Activated naive CD8-positive, alpha-beta T cell treated with anti-CD3 and anti-CD28 coated beads, Interleukin-2, amount 10 ng/mL, durations not matched to agents 7 days and 5 days (primary cell): Measurements from ENCODE around the gene PSRC1. TPM values are rescaled to one million over a fixed set of nuclear protein-coding genes. Genes with fewer than 3 reads are reported as not detected.

ENCODE experiments used
- ATAC-seq: fragments of 150-1000 bp; cut with Tn5 transposase; one replicate; pipeline ENCODE4 v1.10.0; 2021; ENCODE audit warnings: low read depth, moderate library complexity
- POLR2A ChIA-PET: fragments of 350-600 bp; sonication (Branson Sonifier 250); formaldehyde crosslinking; loops from one replicate; lab custom pipeline; 2021; ENCODE audit warnings: antibody characterized with exemption; lab: Charles Lee
- DNase-seq: peaks from one replicate; pipeline ENCODE4 v3.0.0; 2021
- H3K27ac Mint-ChIP-seq: one replicate; pipeline ENCODE4 v1.8.0; 2022; ENCODE audit warnings: mild to moderate bottlenecking, mixed read lengths
- H3K27me3 Mint-ChIP-seq: one replicate; pipeline ENCODE4 v1.8.0; 2022; ENCODE audit warnings: mild to moderate bottlenecking, moderate library complexity, mixed read lengths
- H3K36me3 Mint-ChIP-seq: one replicate; pipeline ENCODE4 v1.8.0; 2021; ENCODE audit warnings: mild to moderate bottlenecking, mixed read lengths
- H3K4me1 Mint-ChIP-seq: one replicate; pipeline ENCODE4 v1.8.0; 2021; ENCODE audit warnings: mixed read lengths
- H3K4me3 Mint-ChIP-seq: one replicate; pipeline ENCODE4 v1.8.0; 2022; ENCODE audit warnings: mild to moderate bottlenecking, moderate library complexity, mixed read lengths
- H3K9me3 Mint-ChIP-seq: one replicate; pipeline ENCODE4 v1.8.0; 2021; ENCODE audit warnings: mixed read lengths
- total RNA-seq, 2 experiments: library from RNA; stranded (reverse); gene quantifications; one replicate each; pipeline ENCODE4 v1.2.3, GENCODE V29; 2021

Gene PSRC1
- total RNA-seq, 2 experiments from 2014 or later = 27.9 to 30.5 TPM

- no peak overlapping the region for H3K4me3 Mint-ChIP-seq
- no peaks in the 10 kb centered on the region for H3K36me3 Mint-ChIP-seq
- no peaks in the 10 kb centered on the region for H3K4me1 Mint-ChIP-seq
- H3K9me3 Mint-ChIP-seq = no peaks in the 10 kb centered on the region
- H3K27ac Mint-ChIP-seq = no peak overlapping the region
- ATAC-seq (no peak), DNase-seq (no peak)
- peaks cover 13% of the 10 kb centered on the region for H3K27me3 Mint-ChIP-seq
- POLR2A ChIA-PET = no interaction called here
These were observed 34.5 kb downstream of the PSRC1 start for GRCh38 chr1:109248444-109248796.

- peaks cover 17% of the 10 kb centered on the region for H3K27me3 Mint-ChIP-seq
- H3K4me3 Mint-ChIP-seq = no peak overlapping the region
- H3K9me3 Mint-ChIP-seq = no peaks in the 10 kb centered on the region
- POLR2A ChIA-PET = interaction anchor here (1.2 kb wide), 1 partner anchor 15 kb away, joined by 4 read pairs; no protein-coding TSS in a partner anchor
- ATAC-seq (no peak), DNase-seq (no peak)
- no peaks in the 10 kb centered on the region for H3K4me1 Mint-ChIP-seq
- no peaks in the 10 kb centered on the region for H3K36me3 Mint-ChIP-seq
- H3K27ac Mint-ChIP-seq = no peak overlapping the region
These were observed 35.3 kb downstream of the PSRC1 start for GRCh38 chr1:109247401-109248365.

- peaks cover 22% of the 10 kb centered on the region for H3K27me3 Mint-ChIP-seq
- H3K4me3 Mint-ChIP-seq = no peak overlapping the region
- no peaks in the 10 kb centered on the region for H3K9me3 Mint-ChIP-seq
- no peak for DNase-seq
- POLR2A ChIA-PET = interaction anchor here (0.7 to 1.2 kb wide), 2 partner anchors 13 to 286 kb away, joined by 3 to 4 read pairs; no protein-coding TSS in a partner anchor
- H3K27ac Mint-ChIP-seq = no peak overlapping the region
- H3K36me3 Mint-ChIP-seq = peaks cover 2% of the 10 kb centered on the region
- ATAC-seq = no peak
- H3K4me1 Mint-ChIP-seq = peaks cover 7% of the 10 kb centered on the region
These were observed 36.8 kb downstream of the PSRC1 start for GRCh38 chr1:109246141-109246551.

GRCh38 chr1:109243860-109244552, 38.9 kb downstream of the PSRC1 start:
- Mint-ChIP-seq H3K36me3 (peaks cover 2% of the 10 kb centered on the region), H3K9me3 (no peaks in the 10 kb centered on the region), H3K27me3 (peaks cover 22% of the 10 kb centered on the region), H3K4me3 (no peak overlapping the region), H3K4me1 (peaks cover 7% of the 10 kb centered on the region), H3K27ac (no peak overlapping the region)
- POLR2A ChIA-PET = no interaction called here
- ATAC-seq (no peak), DNase-seq (no peak)

- H3K27ac Mint-ChIP-seq = no peak overlapping the region
- no peak for ATAC-seq
- POLR2A ChIA-PET = no interaction called here
- H3K27me3 Mint-ChIP-seq = peaks cover 22% of the 10 kb centered on the region
- DNase-seq = no peak
- peaks cover 2% of the 10 kb centered on the region for H3K36me3 Mint-ChIP-seq
- H3K4me1 Mint-ChIP-seq = peaks cover 7% of the 10 kb centered on the region
- H3K4me3 Mint-ChIP-seq = no peak overlapping the region
- no peaks in the 10 kb centered on the region for H3K9me3 Mint-ChIP-seq
These were observed 39.7 kb downstream of the PSRC1 start for GRCh38 chr1:109243221-109243620.

GRCh38 chr1:109242387-109242786, 40.6 kb downstream of the PSRC1 start:
- H3K4me1 Mint-ChIP-seq = peaks cover 7% of the 10 kb centered on the region
- peaks cover 4% of the 10 kb centered on the region for H3K36me3 Mint-ChIP-seq
- H3K9me3 Mint-ChIP-seq = no peaks in the 10 kb centered on the region
- DNase-seq (no peak), ATAC-seq (no peak)
- no peak overlapping the region for H3K4me3 Mint-ChIP-seq
- no peak overlapping the region for H3K27ac Mint-ChIP-seq
- H3K27me3 Mint-ChIP-seq = peaks cover 22% of the 10 kb centered on the region
- POLR2A ChIA-PET = interaction anchor here (0.7 to 0.8 kb wide), 3 partner anchors 37 to 497 kb away, joined by 3 to 4 read pairs (median 4); no protein-coding TSS in a partner anchor

- DNase-seq (no peak), ATAC-seq (no peak)
- peaks cover 22% of the 10 kb centered on the region for H3K27me3 Mint-ChIP-seq
- H3K9me3 Mint-ChIP-seq = no peaks in the 10 kb centered on the region
- no peak overlapping the region for H3K27ac Mint-ChIP-seq
- H3K4me1 Mint-ChIP-seq = peaks cover 7% of the 10 kb centered on the region
- H3K36me3 Mint-ChIP-seq = peaks cover 7% of the 10 kb centered on the region
- POLR2A ChIA-PET = interaction anchor here (0.7 to 1.2 kb wide), 4 partner anchors 28 to 497 kb away, joined by 3 to 4 read pairs (median 4); partner anchors contain the start of gene SARS1
- H3K4me3 Mint-ChIP-seq = no peak overlapping the region
These were observed 41.1 kb downstream of the PSRC1 start for GRCh38 chr1:109241841-109242345.

GRCh38 chr1:109241344-109241743, 41.6 kb downstream of the PSRC1 start:
- Mint-ChIP-seq H3K36me3 (peaks cover 7% of the 10 kb centered on the region), H3K4me1 (peaks cover 7% of the 10 kb centered on the region), H3K27ac (no peak overlapping the region), H3K27me3 (peaks cover 17% of the 10 kb centered on the region), H3K9me3 (no peaks in the 10 kb centered on the region), H3K4me3 (no peak overlapping the region)
- no peak for DNase-seq
- ATAC-seq = no peak
- POLR2A ChIA-PET = interaction anchor here (1.2 kb wide), 1 partner anchor 28 kb away, joined by 3 read pairs; the partner anchor contains the start of gene SARS1

- Mint-ChIP-seq H3K36me3 (peaks cover 12% of the 10 kb centered on the region), H3K27me3 (peaks cover 17% of the 10 kb centered on the region), H3K9me3 (no peaks in the 10 kb centered on the region), H3K4me1 (peaks cover 7% of the 10 kb centered on the region), H3K27ac (no peak overlapping the region), H3K4me3 (no peak overlapping the region)
- ATAC-seq = no peak
- no peak for DNase-seq
- POLR2A ChIA-PET = interaction anchor here (0.6 kb wide), 1 partner anchor 278 kb away, joined by 7 read pairs; no protein-coding TSS in a partner anchor
These were observed 42.5 kb downstream of the PSRC1 start for GRCh38 chr1:109240158-109241152.

GRCh38 chr1:109239409-109240068, 43.4 kb downstream of the PSRC1 start:
- H3K27me3 Mint-ChIP-seq = peaks cover 13% of the 10 kb centered on the region
- peaks cover 18% of the 10 kb centered on the region for H3K36me3 Mint-ChIP-seq
- no peaks in the 10 kb centered on the region for H3K9me3 Mint-ChIP-seq
- POLR2A ChIA-PET = interaction anchor here (1.5 kb wide), 1 partner anchor 25 kb away, joined by 6 read pairs; the partner anchor contains the start of gene SARS1
- peak; percentile 73 for ATAC-seq
- H3K27ac Mint-ChIP-seq = no peak overlapping the region
- no peak overlapping the region for H3K4me3 Mint-ChIP-seq
- H3K4me1 Mint-ChIP-seq = peaks cover 13% of the 10 kb centered on the region
- DNase-seq = no peak

GRCh38 chr1:109239047-109239408, 43.9 kb downstream of the PSRC1 start:
- Mint-ChIP-seq H3K36me3 (peaks cover 18% of the 10 kb centered on the region), H3K27ac (no peak overlapping the region), H3K4me1 (peaks cover 17% of the 10 kb centered on the region), H3K9me3 (no peaks in the 10 kb centered on the region), H3K4me3 (no peak overlapping the region), H3K27me3 (peaks cover 9% of the 10 kb centered on the region)
- DNase-seq (no peak), ATAC-seq (no peak)
- POLR2A ChIA-PET = interaction anchor here (0.6 to 1.5 kb wide), 2 partner anchors 25 to 40 kb away, joined by 4 to 6 read pairs; partner anchors contain the start of gene SARS1

GRCh38 chr1:109238382-109238781, 44.6 kb downstream of the PSRC1 start:
- H3K4me3 Mint-ChIP-seq = no peak overlapping the region
- H3K27me3 Mint-ChIP-seq = peaks cover 9% of the 10 kb centered on the region
- POLR2A ChIA-PET = interaction anchor here (0.6 to 1.5 kb wide), 2 partner anchors 24 to 40 kb away, joined by 4 to 6 read pairs; partner anchors contain the start of gene SARS1
- H3K9me3 Mint-ChIP-seq = no peaks in the 10 kb centered on the region
- DNase-seq = no peak
- ATAC-seq = no peak
- H3K27ac Mint-ChIP-seq = no peak overlapping the region
- peaks cover 17% of the 10 kb centered on the region for H3K4me1 Mint-ChIP-seq
- H3K36me3 Mint-ChIP-seq = peaks cover 18% of the 10 kb centered on the region
